Subcutaneous adipose tissue (tissue), 4 donors: ENCODE data around the gene ADARB2. TPM values are rescaled to one million over a fixed set of nuclear protein-coding genes. Genes with fewer than 3 reads are reported as not detected.

Source experiments
- total RNA-seq, 4 donors: library from RNA; depleted of rRNA; stranded (reverse); fragments of >200 nt; gene quantifications; one replicate each; pipeline ENCODE4 v1.1.0, GENCODE V29; 2016
- TF ChIP-seq, protein P1 (sequence below): fragments of 450-650 bp; IDR thresholded peaks from one replicate; pipeline ENCODE4 v1.5.1; 2016; ENCODE audit warnings: low read depth, mild to moderate bottlenecking, control low read depth, antibody characterized with exemption, moderate library complexity

The ADARB2 gene
- total RNA-seq, 4 donors from 2014 or later, result under 0.01 to 0.65 (median 0.44) TPM; not detected in 1

DNA sequence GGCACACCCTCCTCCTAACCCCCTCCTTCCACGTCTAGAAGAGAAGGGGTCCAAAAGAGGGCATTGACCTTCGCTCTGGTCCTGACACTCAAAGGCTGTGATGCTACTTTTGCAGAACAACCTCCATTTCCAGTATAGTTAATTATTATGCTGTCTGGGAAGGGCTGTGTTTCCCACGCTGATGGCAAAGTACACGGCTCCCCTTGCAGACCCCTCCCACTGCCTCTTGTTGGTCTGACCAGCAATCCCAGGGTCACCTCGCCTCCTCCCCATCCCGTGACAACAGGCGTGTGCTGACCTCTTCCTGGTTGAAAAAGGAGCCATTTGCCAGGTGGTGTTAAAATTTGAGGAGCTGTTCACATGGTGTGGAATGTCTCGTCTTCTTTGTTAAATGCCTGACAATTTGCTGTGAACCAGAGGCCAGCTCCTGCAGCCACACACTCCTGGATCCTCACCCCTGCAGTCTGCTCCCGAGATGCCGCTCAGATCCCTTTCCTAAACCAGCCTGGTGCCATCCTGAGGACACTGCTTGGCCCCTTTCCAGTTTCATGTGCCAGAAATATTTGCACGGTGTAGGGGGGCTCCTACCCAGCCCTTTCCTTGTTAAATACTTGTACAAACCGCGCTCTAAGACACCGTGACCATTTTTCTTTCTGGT lies 359.5 kb downstream of the ADARB2 start:
- TF ChIP-seq, protein P1, sequence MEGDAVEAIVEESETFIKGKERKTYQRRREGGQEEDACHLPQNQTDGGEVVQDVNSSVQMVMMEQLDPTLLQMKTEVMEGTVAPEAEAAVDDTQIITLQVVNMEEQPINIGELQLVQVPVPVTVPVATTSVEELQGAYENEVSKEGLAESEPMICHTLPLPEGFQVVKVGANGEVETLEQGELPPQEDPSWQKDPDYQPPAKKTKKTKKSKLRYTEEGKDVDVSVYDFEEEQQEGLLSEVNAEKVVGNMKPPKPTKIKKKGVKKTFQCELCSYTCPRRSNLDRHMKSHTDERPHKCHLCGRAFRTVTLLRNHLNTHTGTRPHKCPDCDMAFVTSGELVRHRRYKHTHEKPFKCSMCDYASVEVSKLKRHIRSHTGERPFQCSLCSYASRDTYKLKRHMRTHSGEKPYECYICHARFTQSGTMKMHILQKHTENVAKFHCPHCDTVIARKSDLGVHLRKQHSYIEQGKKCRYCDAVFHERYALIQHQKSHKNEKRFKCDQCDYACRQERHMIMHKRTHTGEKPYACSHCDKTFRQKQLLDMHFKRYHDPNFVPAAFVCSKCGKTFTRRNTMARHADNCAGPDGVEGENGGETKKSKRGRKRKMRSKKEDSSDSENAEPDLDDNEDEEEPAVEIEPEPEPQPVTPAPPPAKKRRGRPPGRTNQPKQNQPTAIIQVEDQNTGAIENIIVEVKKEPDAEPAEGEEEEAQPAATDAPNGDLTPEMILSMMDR, result no peak

DNA sequence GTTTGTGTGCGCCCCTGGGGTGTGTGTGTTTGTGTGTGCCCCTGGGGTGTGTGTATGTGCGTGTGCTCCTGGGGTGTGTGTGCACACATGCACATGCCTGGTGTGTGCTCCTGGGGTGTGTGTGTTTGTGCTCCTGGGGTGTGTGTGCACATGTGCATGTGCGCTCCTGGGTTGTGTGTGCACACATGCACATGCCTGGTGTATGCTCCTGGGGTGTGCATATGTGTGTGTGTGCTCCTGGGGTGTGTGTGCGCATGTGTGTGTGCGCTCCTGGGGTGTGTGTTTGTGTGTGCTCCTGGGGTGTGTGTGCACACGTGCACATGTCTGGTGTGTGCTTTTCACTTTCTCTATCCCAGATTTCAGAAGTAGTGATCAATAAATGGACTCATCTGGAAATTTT lies 360.1 kb downstream of the ADARB2 start:
- TF ChIP-seq, protein P1, result no peak

DNA sequence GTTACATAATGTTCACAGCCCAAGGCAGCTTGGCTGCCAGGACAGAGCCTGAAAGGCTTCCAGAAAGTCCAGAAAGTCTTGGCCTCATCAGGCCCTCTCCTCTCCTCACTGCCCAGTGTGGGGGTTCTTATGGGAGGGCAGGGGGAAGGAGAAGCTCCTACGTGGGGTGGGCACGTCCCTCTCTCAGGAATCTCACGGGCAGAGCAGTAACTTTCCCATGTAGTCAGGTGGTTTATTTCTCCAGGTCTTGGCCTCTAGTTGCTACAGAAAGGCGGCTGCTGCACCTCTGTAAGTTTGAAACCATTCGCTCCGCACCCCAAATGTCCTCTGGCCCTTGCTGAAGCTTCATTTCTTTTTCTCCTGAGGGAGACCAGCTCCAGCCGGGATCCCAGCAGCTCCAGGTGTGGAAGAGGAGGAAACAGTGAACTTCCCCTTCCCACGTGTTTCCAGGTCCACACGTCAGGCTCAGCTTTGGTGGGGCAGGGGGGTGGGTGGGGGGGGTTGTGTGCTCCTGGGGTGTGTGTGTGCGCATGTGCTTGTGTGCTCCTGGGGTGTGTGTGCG lies 360.9 kb downstream of the ADARB2 start:
- TF ChIP-seq, protein P1, result no peak

DNA sequence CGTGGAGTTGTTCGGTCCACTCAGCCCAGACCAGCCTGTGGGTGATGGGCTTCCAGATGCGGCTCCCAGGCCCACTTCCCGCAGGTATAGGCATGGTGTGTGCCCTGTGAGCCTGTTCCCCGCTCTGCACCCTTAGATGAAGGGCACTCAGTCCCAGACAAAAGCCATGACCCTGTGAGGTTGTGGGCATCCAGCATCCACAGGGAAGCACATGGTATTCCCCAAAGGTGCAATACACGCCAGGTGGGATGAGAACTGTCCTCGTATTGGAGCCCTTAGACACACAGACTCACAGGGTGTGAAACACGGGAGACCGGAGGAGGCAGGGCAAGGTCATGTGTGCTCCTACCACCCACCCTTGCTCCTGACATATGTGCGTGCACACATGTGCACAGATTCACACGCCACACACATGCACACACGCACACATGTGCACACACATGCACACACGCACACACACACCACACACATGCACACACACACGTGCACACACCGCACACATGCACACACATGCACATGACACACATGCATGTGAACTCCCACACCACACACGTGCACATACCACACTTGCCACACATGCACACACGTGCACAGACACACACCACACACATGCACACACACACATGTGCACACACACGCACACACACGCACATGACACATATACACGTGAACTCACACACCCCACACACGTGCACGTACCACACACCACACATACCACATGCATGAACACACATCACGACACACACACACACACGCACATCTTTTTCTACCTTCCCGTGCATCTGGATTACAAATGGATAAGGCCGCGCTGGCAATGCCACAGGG lies 361.8 kb downstream of the ADARB2 start:
- TF ChIP-seq, protein P1, result no peak

DNA sequence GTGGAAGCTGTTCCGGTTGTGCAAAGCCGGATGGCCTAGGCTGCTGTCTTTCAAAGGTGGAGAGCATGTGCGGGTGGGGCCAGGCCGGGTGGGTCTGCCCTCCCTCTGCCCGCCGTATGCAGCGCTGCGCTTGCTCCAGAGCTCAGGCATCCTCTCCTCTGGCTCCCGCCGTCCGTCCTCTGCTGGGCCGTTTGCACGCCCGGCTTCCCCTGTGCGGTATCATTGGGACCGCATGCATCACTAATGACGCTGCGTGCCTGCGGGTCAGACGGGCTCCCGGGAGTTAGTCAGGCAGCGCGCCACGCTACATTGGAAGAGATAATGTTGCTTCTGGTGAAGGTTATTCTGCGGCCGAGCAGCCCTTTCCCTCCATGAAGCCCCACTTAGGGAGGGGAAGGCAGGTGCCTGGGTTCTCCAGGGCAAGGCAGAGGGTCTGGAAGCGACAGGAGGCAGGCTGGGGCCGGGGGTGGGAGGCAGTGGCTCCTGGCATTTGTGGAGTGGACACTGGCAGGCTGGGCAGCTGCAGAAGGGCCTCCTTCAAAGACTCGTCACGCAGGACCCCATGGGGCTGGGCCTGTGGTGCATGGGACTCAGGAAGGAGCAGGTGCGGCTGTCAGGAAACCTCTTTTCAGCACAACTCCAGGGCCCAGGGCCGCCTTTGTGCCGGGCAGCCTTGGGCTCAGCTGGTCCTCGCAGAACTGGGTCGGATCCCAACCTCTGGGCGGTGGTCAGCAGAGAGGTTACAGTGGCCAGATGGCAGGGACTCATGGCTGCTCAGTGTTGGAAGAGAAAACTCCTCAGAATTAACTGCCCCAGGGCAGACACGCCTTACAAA lies 362.6 kb downstream of the ADARB2 start:
- TF ChIP-seq, protein P1, result no peak

DNA sequence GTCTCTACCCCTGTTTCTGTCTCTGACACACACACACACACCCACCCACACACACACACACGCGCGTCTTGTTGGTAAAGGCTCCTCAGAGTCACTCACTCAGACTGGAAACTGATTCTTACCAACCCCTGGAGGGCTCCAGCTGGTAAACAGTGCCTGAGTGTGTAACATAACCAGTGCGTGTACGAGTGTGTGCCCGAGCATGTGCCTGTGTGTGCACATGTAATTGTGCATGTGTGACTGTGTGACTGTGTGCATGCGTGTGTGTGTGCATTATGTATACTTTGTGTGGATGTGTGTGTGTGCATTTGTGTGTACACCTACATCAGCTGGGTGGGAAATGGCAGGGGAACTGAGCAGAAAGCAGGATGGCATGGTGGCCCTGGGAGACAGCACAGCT lies 364.0 kb downstream of the ADARB2 start:
- TF ChIP-seq, protein P1, result no peak
